H1 (cell line): ENCODE data around the gene MBP. TPM values are rescaled to one million over a fixed set of nuclear protein-coding genes. Genes with fewer than 3 reads are reported as not detected.

Experiments
- CTCF ChIA-PET: fragments of 300-600 bp; sonication (Branson Sonifier 250); formaldehyde crosslinking; loops from one replicate; lab custom pipeline; 2021; ENCODE audit not compliant: partially characterized antibody; lab: Charles Lee
- POLR2A ChIA-PET: fragments of 300-600 bp; sonication (Branson Sonifier 250); formaldehyde crosslinking; loops from one replicate; lab custom pipeline; 2021; ENCODE audit warnings: inconsistent platforms; ENCODE audit not compliant: partially characterized antibody; lab: Charles Lee
- DNase-seq, 2 experiments: peaks; one replicate each; pipeline versions ENCODE4 v3.0.0 to v3.0.0-alpha.2; 2010 to 2022; ENCODE audit warnings: low spot score in 2 of 2, low read depth in 1 of 2, mixed read lengths in 1 of 2
- FAIRE-seq: peaks from 2 replicates; lab custom pipeline; 2011; peaks lifted over from hg19 to GRCh38; lab: Jason Lieb, UNC
- H2AFZ ChIP-seq: 2 replicates; pipeline ENCODE4 v1.8.1; 2012; ENCODE audit warnings: low read length, inconsistent platforms
- H2AK5ac ChIP-seq: 2 replicates; pipeline ENCODE4 v1.6.1; 2013; ENCODE audit warnings: low read depth, low read length
- H2BK120ac ChIP-seq: replicated peaks from 2 replicates; pipeline ENCODE3; 2013; ENCODE audit warnings: low read depth, low read length, inconsistent platforms
- H2BK12ac ChIP-seq: 2 replicates; pipeline ENCODE4 v1.6.1; 2013; ENCODE audit warnings: low read depth, low read length
- H2BK15ac ChIP-seq: 2 replicates; pipeline ENCODE4 v1.6.1; 2013; ENCODE audit warnings: low read length
- H2BK20ac ChIP-seq: 2 replicates; pipeline ENCODE4 v1.6.1; 2013; ENCODE audit warnings: low read length
- H2BK5ac ChIP-seq: 2 replicates; pipeline ENCODE4 v1.6.1; 2013; ENCODE audit warnings: low read depth, low read length
- H3K14ac ChIP-seq: 2 replicates; pipeline ENCODE4 v1.6.1; 2013; ENCODE audit warnings: inconsistent platforms; ENCODE audit not compliant: insufficient read length
- H3K18ac ChIP-seq: 2 replicates; pipeline ENCODE4 v1.6.1; 2013; ENCODE audit warnings: low read length; ENCODE audit errors: extremely low read depth
- H3K23ac ChIP-seq: 2 replicates; pipeline ENCODE4 v1.6.1; 2013; ENCODE audit warnings: inconsistent platforms; ENCODE audit not compliant: insufficient read length
- H3K23me2 ChIP-seq: 2 replicates; pipeline ENCODE4 v1.6.1; 2013; ENCODE audit warnings: low read depth, low read length
- H3K27ac ChIP-seq: 2 replicates; pipeline ENCODE4 v1.6.1; 2011; ENCODE audit warnings: low read depth, low read length, inconsistent platforms
- H3K27me3 ChIP-seq, 4 experiments: replicated peaks in 1 of 4; 1 replicate in 1 of 4; 2 replicates in 3 of 4; pipeline versions ENCODE4 v1.6.1 to v1.8.1; 2011 to 2013; ENCODE audit warnings: low read length in 3 of 4, mild to moderate bottlenecking in 3 of 4, inconsistent platforms in 2 of 4, mixed read lengths in 2 of 4, moderate library complexity in 1 of 4; ENCODE audit not compliant: control insufficient read depth in 3 of 4, insufficient read depth in 3 of 4; ENCODE audit errors: extremely low read depth in 1 of 4
- H3K36me3 ChIP-seq, 4 experiments: 2 replicates each; pipeline versions ENCODE4 v1.6.1 to v1.8.1; 2011 to 2013; ENCODE audit warnings: mild to moderate bottlenecking in 4 of 4, low read length in 3 of 4, moderate library complexity in 2 of 4, control low read depth in 1 of 4, inconsistent platforms in 1 of 4; ENCODE audit not compliant: insufficient read depth in 4 of 4, control insufficient read depth in 2 of 4
- H3K4ac ChIP-seq: replicated peaks from 2 replicates; pipeline ENCODE3; 2013; ENCODE audit warnings: low read length, low read depth, mixed read lengths, inconsistent platforms; ENCODE audit not compliant: insufficient read length
- H3K4me1 ChIP-seq, 4 experiments: replicated peaks in 1 of 4; 1 replicate in 1 of 4; 2 replicates in 3 of 4; pipeline versions ENCODE4 v1.6.1 to v1.8.1; 2011 to 2013; ENCODE audit warnings: low read length in 3 of 4, inconsistent platforms in 2 of 4, mixed read lengths in 1 of 4; ENCODE audit not compliant: insufficient read depth in 4 of 4, control insufficient read depth in 3 of 4
- H3K4me2 ChIP-seq, 2 experiments: 2 replicates each; pipeline versions ENCODE4 v1.6.1 to v1.8.1; 2011 to 2013; ENCODE audit warnings: low read depth in 2 of 2, low read length in 2 of 2, control low read depth in 1 of 2, inconsistent platforms in 1 of 2, mild to moderate bottlenecking in 1 of 2; ENCODE audit not compliant: insufficient read depth in 1 of 2
- H3K4me3 ChIP-seq, 4 experiments: fragments of 200-600, 300-600 bp in 1 of 4; sonication (generic), shearing (Covaris generic), sonication (Bioruptor Twin) in 1 of 4; 2 replicates each; pipeline versions ENCODE4 v1.5.1 to v1.8.1; 2011 to 2016; ENCODE audit warnings: low read length in 4 of 4, low read depth in 3 of 4, control low read depth in 2 of 4, inconsistent platforms in 2 of 4, mild to moderate bottlenecking in 2 of 4, mixed read lengths in 1 of 4, moderate library complexity in 1 of 4; ENCODE audit not compliant: insufficient read depth in 2 of 4; ENCODE audit errors: extremely low read depth in 1 of 4
- H3K56ac ChIP-seq: replicated peaks from 2 replicates; pipeline ENCODE3; 2013; ENCODE audit warnings: low read depth, mild to moderate bottlenecking, mixed read lengths, low read length, inconsistent platforms; ENCODE audit not compliant: insufficient read length
- H3K79me1 ChIP-seq: 2 replicates; pipeline ENCODE4 v1.6.1; 2013; ENCODE audit warnings: low read depth, low read length, control low read depth
- H3K79me2 ChIP-seq, 2 experiments: 2 replicates each; pipeline versions ENCODE4 v1.6.1 to v1.8.1; 2012 to 2013; ENCODE audit warnings: low read length in 2 of 2, mild to moderate bottlenecking in 2 of 2, inconsistent platforms in 1 of 2; ENCODE audit not compliant: insufficient read depth in 2 of 2, control insufficient read depth in 1 of 2
- H3K9ac ChIP-seq, 4 experiments: replicated peaks in 1 of 4; 1 replicate in 1 of 4; 2 replicates in 3 of 4; pipeline versions ENCODE4 v1.6.1 to v1.8.1; 2011 to 2013; ENCODE audit warnings: low read depth in 3 of 4, low read length in 3 of 4, control low read depth in 2 of 4, mild to moderate bottlenecking in 2 of 4, moderate library complexity in 2 of 4, inconsistent platforms in 1 of 4; ENCODE audit errors: extremely low read depth in 1 of 4
- H3K9me3 ChIP-seq, 2 experiments: 2 replicates each; pipeline versions ENCODE4 v1.6.1 to v1.8.1; 2012 to 2013; ENCODE audit warnings: mild to moderate bottlenecking in 2 of 2, moderate library complexity in 2 of 2, control low read depth in 1 of 2, inconsistent platforms in 1 of 2, low read depth in 1 of 2, low read length in 1 of 2, mixed read lengths in 1 of 2; ENCODE audit not compliant: insufficient read depth in 2 of 2
- H4K20me1 ChIP-seq, 2 experiments: replicated peaks in 1 of 2; 2 replicates each; pipeline versions ENCODE3 to v1.8.1; 2011 to 2013; ENCODE audit warnings: inconsistent platforms in 2 of 2, low read length in 2 of 2, mild to moderate bottlenecking in 1 of 2; ENCODE audit not compliant: insufficient read depth in 2 of 2, control insufficient read depth in 1 of 2
- H4K5ac ChIP-seq: 2 replicates; pipeline ENCODE4 v1.6.1; 2013; ENCODE audit warnings: low read length, low read depth, mixed read lengths, inconsistent platforms; ENCODE audit not compliant: insufficient read length
- H4K8ac ChIP-seq: 2 replicates; pipeline ENCODE4 v1.8.0; 2013; ENCODE audit warnings: mild to moderate bottlenecking, moderate library complexity, low read length, inconsistent platforms; ENCODE audit not compliant: insufficient read depth; ENCODE audit errors: extremely low read depth
- H4K91ac ChIP-seq: replicated peaks from 2 replicates; pipeline ENCODE3; 2013; ENCODE audit warnings: low read length, mixed read lengths, inconsistent platforms; ENCODE audit not compliant: insufficient read length
- CREB1 ChIP-seq: IDR thresholded peaks from 2 replicates; pipeline ENCODE4 v1.6.1; 2012; ENCODE audit warnings: inconsistent platforms
- FOSL1 ChIP-seq: IDR thresholded peaks from 2 replicates; pipeline ENCODE4 v1.6.1; 2011; ENCODE audit warnings: mild to moderate bottlenecking, low read depth, low read length, moderate library complexity; ENCODE audit not compliant: insufficient read depth
- HDAC6 ChIP-seq: IDR thresholded peaks from one replicate; pipeline ENCODE4 v1.7.1; 2012; ENCODE audit warnings: low read depth, mild to moderate bottlenecking, inconsistent platforms, low read length, moderate library complexity
- MAX ChIP-seq: IDR thresholded peaks from 2 replicates; pipeline ENCODE4 v1.6.1; 2012; ENCODE audit warnings: inconsistent platforms
- PHF8 ChIP-seq: fragments of 200-600 bp; sonication (generic); conservative IDR thresholded peaks from 2 replicates; pipeline ENCODE4 v1.7.1; 2012; ENCODE audit warnings: low read depth, mild to moderate bottlenecking, inconsistent platforms, low read length, moderate library complexity
- POLR2AphosphoS5 ChIP-seq: IDR thresholded peaks from 2 replicates; pipeline ENCODE4 v1.6.1; 2011; ENCODE audit warnings: low read depth, low read length
- POU5F1 ChIP-seq: IDR thresholded peaks from 2 replicates; pipeline ENCODE4 v1.6.1; 2011; ENCODE audit warnings: low read depth, mild to moderate bottlenecking, low read length, moderate library complexity
- SUZ12 ChIP-seq: fragments of 200-600 bp; sonication (generic); IDR thresholded peaks from 2 replicates; pipeline ENCODE4 v1.6.1; 2012; ENCODE audit warnings: mild to moderate bottlenecking, inconsistent platforms, low read length, moderate library complexity, mixed read lengths
- TEAD4 ChIP-seq: IDR thresholded peaks from 2 replicates; pipeline ENCODE4 v1.6.1; 2012; ENCODE audit warnings: low read depth, low read length, inconsistent platforms, mixed read lengths
- WGBS, 2 experiments: shearing (Covaris generic) in 1 of 2; methylation state at CpG; one replicate each; pipeline versions ENCODE4 v1.1.6 to v1.1.7; 2013 to 2015; ENCODE audit warnings: low lambda C conversion rate in 2 of 2, mixed read lengths in 2 of 2, inconsistent platforms in 1 of 2, low coverage in 1 of 2, missing lambda C conversion rate in 1 of 2; ENCODE audit not compliant: insufficient replicate concordance in 2 of 2, insufficient coverage in 1 of 2, insufficient read length in 1 of 2; ENCODE audit errors: extremely low coverage in 1 of 2, missing lambda C conversion rate in 1 of 2; 5-methylcytosine and 5-hydroxymethylcytosine counted together
- polyA plus RNA-seq, 7 experiments: library from polyadenylated mRNA; depleted of rRNA in 3 of 7; stranded (reverse) in 5 of 7; unstranded in 2 of 7; fragments of >200 nt in 5 of 7; fragments of 200-250 nt in 2 of 7; gene quantifications; 1 replicate in 5 of 7; 2 replicates in 1 of 7; 4 replicates in 1 of 7; pipeline versions ENCODE4 v1.2.1 to v1.2.3, GENCODE V29; 2011 to 2013; ENCODE audit warnings: missing spikeins in 2 of 7, mixed read lengths in 2 of 7
- total RNA-seq: library from RNA; stranded (reverse); fragmentation: NEBNext Ultra II Directional; extraction: Animal tissue kit (Norgen Biotek cat#: 25700); gene quantifications from 2 replicates; pipeline ENCODE4 v1.2.1, GENCODE V29; 2021

The MBP gene
- total and polyA plus RNA-seq, 2 of the 8 experiments (the other 6 are each of a cell fraction or from before 2014, with no cell fraction given): 7.7 to 19.2 TPM

- POLR2A ChIA-PET: interaction anchor here (3.6 kb wide), 1 partner anchor 17 kb away, joined by 14 read pairs; no protein-coding TSS in a partner anchor
- no peak overlapping the region for H4K91ac ChIP-seq
- no peaks in the 10 kb centered on the region for H3K36me3 ChIP-seq
- no peak for FAIRE-seq
- H4K20me1 ChIP-seq: no peaks in the 10 kb centered on the region
- H3K4me2 ChIP-seq: no peak overlapping the region
- no peak overlapping the region for H2BK15ac ChIP-seq
- 0 out of 2 replicates have a peak overlapping the region, but pooled peaks have one; percentile 28 for H3K18ac ChIP-seq
- H2BK20ac ChIP-seq: no peak overlapping the region
- no peaks in the 10 kb centered on the region for H3K9me3 ChIP-seq
- no peak overlapping the region for H3K56ac ChIP-seq
- TF ChIP-seq CREB1 (no peak), PHF8 (no peak), MAX (no peak), POLR2AphosphoS5 (no peak), TEAD4 (no peak), POU5F1 (no peak), HDAC6 (no peak), FOSL1 (no peak), SUZ12 (no peak)
- TF ChIP-seq, all 59 proteins: peak for 0
- H3K79me2 ChIP-seq: no peaks in the 10 kb centered on the region
- no peak overlapping the region for H3K4me3 ChIP-seq
- H3K14ac ChIP-seq: no peak overlapping the region
- WGBS, 2 experiments: 91% methylated on average over 21 of the region's 27 CpGs; no CpG with 5 or more reads in 1 of the 2 experiments
- no peak overlapping the region for H2BK120ac ChIP-seq
- CTCF ChIA-PET: interaction anchor here (0.8 to 13.3 kb wide), 18 partner anchors 6 to 227 kb away, joined by 3 to 188 read pairs (median 12); no protein-coding TSS in a partner anchor
- no peaks in the 10 kb centered on the region for H3K27me3 ChIP-seq
- H2AFZ ChIP-seq: no peak overlapping the region
- H3K23ac ChIP-seq: no peak overlapping the region
- H3K23me2 ChIP-seq: no peaks in the 10 kb centered on the region
- no peak overlapping the region for H4K5ac ChIP-seq
- H4K8ac ChIP-seq: no peak overlapping the region
- peaks cover 0 to 20% (median 10%) of the 10 kb centered on the region in 4 experiments for H3K4me1 ChIP-seq
- no peaks in the 10 kb centered on the region for H3K79me1 ChIP-seq
- H2BK12ac ChIP-seq: 0 out of 2 replicates have a peak overlapping the region, but pooled peaks have one; percentile 3
- H2AK5ac ChIP-seq: no peak overlapping the region
- H3K27ac ChIP-seq: no peak overlapping the region
- DNase-seq: peak in 1 of 2 experiments; percentile 40
- H2BK5ac ChIP-seq: no peak overlapping the region
- H3K4ac ChIP-seq: no peak overlapping the region
- H3K9ac ChIP-seq: no peak overlapping the region
Measured at GRCh38 chr18:76985156-76985950, 147.2 kb downstream of the MBP start.
